Posterior cingulate gyrus (tissue), 11 donors: ENCODE measurements around the gene ELF3.
"Not testable (repeated sequence)": the region's sequence is repeated elsewhere in the genome, so short reads cannot be mapped to it uniquely, and the experiment has no call there.

Source experiments
- DNase-seq, 10 donors: peaks; one replicate each; pipeline versions ENCODE4 v3.0.0 to v3.0.0-alpha.2; 2020 to 2021; ENCODE audit warnings: mixed read lengths in 3 of 10
- intact Hi-C: fragments of 100-400 bp; cut with DNase I; formaldehyde crosslinking; loops from one replicate; pipeline ENCODE4 v1.15.1; 2023

ELF3 gene

DNA sequence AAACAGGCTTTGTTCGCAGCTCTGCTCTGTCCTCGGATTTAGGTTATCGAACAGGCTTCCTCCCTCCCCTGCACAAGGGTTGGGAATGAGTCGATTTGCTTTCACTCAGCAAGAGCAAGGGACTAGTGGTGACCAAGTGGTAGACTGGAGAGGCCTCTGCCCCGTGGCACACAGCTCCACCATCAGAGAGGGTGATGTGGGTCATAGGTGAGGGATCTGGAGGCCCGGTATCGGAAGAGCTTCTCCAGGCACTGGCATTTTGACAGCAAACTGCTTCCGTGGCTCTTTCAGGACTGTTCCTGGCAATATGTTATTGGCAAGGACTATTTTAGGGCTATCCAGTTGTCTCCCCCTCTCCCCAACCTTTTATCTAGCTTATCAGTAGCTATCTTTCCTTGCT, 3.1 kb upstream of the ELF3 start:
- intact Hi-C loops, result no loop called here
- peak in 1 of 10 donors; percentile 72 for DNase-seq

DNA sequence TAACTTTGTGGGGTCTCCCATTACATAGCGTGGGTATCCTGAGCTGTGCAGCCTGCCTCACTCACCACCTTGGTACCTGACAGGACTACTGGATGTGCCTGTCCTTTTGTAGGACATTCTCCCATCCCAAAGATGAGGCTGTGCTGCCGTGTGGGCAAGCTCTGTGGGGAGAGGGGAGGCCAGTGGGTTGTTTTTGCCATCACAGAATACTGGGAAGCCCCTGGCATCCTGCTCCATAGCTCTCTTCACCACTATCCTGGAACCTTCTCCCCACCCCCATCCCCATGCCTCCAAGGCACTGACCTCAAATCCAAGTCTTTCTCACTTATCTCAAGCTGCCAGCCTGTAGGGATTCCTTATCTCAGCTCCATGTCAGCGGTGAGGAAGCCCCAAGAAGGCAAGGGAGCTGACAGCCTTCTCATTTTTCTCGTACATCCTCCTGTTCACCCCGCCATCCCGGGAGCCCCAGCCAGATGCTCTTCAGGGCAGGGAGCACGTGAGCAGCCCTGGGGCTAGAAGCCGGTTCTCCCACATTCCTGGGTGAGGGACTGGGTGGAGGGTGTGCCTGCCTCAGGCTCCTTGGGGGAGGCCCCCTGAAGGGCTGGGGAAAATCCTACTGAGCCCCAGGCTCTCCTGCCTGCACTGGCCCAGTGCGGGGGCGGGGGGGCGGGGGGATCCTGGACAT, 2.4 kb upstream of the ELF3 start:
- DNase-seq, result peak in 1 of 10 donors; percentile 55
- intact Hi-C loops, result no loop called here

DNA sequence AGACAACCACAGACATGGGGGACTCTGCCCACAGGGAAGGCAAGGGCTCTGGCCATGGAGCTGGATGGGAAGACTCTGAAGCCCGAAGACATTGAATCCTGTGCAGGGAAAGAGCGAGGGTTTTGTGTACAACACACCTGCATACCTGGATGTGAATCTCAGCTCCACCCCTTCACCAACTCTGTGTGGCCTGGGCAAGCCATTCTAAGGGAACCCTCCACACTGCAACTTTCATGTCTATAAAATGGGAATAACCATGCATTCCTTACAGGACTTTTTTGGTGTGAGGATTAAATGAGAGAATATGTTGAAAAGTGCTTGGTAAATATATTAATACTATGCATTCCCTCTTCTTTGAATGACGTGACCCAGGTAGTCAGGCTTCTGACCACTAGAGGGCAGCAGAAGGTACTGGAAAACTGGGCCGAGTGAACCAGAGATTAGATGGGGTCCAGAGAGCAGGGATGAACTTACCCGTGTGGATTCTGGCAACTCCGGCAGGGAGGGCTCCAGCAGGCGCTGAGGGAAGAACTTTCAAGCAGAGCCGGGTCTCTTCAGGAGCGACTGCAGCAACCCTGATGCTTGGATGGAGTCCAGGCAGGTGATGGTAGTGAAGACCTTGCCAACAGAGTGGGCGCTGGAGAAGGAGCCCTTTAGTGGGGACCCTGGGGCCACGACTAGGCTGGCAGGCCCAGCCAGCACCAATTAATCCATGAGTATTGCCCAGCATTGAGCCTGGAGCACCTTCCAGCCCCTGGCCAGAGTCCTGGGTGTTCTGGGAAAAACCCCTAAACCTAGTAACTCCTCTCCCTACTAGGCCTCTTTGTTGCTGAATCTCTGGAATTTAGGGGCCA, 834 bp upstream of the ELF3 start:
- intact Hi-C loops, result loop anchor here (1.0 kb wide), 2 partner anchors 108 to 126 kb away; no protein-coding TSS in a partner anchor
- DNase-seq, result peak in 8 of 10 donors; percentile 49 to 95 (median 81)

DNA sequence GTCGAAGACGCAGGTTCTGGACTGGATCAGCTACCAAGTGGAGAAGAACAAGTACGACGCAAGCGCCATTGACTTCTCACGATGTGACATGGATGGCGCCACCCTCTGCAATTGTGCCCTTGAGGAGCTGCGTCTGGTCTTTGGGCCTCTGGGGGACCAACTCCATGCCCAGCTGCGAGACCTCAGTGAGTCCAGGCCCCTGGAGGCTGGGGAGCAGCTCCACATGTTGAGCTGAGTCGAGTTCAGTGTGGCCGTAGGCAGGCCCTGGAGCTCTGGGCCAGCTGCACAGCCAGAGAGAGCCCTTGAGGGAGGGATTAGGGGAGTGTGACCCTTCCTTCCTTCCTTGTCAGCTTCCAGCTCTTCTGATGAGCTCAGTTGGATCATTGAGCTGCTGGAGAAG, 1.6 kb downstream of the ELF3 start:
- intact Hi-C loops, result no loop called here
- peak in 1 of 10 donors; percentile 47 for DNase-seq

DNA sequence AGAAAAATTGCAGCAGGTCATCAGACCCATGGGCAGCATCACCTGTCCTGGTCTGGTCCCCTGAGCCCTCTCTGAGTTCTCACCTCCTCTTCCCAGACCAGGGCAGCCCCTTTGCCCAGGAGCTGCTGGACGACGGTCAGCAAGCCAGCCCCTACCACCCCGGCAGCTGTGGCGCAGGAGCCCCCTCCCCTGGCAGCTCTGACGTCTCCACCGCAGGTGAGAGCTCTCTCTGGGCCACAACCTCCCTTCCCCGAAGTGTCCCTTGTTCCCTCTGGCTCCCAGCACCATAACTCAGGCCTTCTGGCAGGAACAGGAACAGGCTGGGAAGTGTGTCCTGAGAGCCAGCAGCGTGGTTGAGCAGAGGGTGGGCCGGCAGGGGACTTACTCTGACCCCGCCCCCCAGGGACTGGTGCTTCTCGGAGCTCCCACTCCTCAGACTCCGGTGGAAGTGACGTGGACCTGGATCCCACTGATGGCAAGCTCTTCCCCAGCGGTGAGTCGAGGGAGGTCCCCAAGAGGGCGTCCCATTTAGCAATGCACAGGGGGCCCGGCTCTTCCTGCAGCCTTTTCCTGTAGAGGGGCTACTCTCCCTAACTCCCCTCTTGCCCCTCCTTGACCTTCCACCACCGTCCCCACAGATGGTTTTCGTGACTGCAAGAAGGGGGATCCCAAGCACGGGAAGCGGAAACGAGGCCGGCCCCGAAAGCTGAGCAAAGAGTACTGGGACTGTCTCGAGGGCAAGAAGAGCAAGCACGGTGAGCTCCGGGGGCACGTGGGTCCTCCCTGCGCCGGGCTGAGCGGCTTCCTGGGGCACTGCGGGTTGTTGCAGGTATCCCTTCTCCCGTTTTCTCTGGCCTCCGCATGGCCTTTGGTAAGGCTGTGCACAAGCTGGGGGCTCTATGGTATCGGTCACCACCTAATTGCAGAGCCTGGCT, 2.4 kb downstream of the ELF3 start:
- intact Hi-C loops, result no loop called here
- peak in 2 of 10 donors; percentile 76 to 82 for DNase-seq

DNA sequence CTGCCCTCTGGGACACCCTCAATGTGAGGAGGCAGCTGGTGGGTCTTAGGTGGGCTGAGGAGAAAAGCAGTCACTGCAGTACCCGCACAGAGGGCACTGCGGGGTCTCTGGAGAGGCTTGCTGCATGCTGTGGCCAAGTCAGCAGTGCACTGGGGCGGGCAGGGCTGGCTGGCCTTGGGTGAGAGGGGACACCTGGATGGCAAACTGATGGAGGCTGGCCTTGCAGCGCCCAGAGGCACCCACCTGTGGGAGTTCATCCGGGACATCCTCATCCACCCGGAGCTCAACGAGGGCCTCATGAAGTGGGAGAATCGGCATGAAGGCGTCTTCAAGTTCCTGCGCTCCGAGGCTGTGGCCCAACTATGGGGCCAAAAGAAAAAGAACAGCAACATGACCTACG, 3.2 kb downstream of the ELF3 start:
- intact Hi-C loops, result no loop called here
- peak in 2 of 10 donors; percentile 59 to 78 for DNase-seq

DNA sequence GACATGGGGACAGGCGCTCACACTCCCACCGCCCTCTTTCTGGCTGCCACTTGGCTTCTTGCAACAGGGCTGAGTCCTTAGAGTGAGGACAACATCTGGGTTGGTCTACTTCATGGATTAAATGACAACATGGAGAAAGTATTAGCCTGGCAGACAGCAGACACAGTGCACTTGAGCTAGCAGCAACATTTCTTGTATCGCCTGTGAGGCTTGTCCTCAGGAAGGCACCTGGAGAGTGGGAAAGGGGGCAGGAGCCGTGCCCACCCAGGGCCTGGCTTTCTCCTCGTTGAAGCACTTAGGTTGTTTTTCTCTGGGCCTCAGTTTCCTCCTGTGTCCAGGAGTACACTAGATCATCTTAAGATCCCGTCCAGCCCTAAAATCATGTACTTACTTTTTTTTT, 3.7 kb downstream of the ELF3 start:
- DNase-seq, result peak in 1 of 10 donors; percentile 35
- intact Hi-C loops, result no loop called here

DNA sequence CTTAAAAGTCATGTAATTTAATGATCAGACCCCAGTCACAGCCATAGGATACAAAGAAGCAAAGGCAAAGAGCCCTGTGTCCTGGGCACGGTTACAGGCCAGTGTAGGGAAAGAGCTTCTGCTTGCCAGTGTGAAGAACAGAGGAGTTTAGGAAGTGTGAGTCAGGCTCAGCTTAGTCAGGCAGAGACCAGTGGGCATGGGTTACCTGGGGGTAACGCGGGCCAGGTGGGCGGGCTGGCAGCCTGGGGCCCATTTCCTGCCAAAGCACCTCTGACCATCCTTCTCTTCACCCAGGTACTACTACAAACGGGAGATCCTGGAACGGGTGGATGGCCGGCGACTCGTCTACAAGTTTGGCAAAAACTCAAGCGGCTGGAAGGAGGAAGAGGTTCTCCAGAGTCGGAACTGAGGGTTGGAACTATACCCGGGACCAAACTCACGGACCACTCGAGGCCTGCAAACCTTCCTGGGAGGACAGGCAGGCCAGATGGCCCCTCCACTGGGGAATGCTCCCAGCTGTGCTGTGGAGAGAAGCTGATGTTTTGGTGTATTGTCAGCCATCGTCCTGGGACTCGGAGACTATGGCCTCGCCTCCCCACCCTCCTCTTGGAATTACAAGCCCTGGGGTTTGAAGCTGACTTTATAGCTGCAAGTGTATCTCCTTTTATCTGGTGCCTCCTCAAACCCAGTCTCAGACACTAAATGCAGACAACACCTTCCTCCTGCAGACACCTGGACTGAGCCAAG, 4.7 kb downstream of the ELF3 start:
- intact Hi-C loops, result no loop called here

DNA sequence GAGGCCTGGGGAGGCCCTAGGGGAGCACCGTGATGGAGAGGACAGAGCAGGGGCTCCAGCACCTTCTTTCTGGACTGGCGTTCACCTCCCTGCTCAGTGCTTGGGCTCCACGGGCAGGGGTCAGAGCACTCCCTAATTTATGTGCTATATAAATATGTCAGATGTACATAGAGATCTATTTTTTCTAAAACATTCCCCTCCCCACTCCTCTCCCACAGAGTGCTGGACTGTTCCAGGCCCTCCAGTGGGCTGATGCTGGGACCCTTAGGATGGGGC, 5.2 kb downstream of the ELF3 start:
- DNase-seq, result peak in 2 of 10 donors; percentile 12 to 45
- intact Hi-C loops, result no loop called here

More for the DNA sequence above, 4.7 kb downstream of the ELF3 start:
- peak in 2 of 10 donors; percentile 46 to 66 for DNase-seq

DNA sequence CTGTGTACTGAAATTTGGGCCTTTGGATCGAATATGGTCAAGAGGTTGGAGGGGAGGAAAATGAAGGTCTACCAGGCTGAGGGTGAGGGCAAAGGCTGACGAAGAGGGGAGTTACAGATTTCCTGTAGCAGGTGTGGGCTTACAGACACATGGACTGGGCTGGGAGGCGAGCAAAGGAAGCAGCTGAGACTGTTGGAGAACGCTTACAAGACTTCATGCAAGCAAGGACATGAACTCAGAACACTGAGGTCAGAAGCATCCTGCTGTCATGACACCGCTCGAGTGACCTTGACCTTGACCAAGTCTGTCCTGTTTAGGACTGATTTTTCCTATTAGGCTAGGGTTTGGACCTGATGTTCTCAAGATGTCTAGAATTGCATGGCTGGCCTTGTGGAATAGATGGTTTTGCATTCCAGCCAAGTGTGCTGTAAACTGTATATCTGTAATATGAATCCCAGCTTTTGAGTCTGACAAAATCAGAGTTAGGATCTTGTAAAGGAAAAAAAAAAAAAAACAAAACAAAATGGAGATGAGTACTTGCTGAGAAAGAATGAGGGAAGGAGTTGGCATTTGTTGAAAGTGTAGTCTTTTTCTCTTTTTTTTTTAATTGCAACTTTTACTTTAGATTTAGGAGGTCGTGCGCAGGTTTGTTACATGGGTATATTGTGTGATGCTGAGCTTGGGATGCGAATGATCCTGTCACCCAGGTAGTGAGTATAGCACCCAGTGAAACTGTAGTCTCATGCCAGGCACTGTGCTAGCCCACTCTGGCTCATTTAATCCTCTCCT, 5.8 kb downstream of the ELF3 start:
- intact Hi-C loops, result no loop called here
- peak in 2 of 10 donors; percentile 36 to 57 for DNase-seq

DNA sequence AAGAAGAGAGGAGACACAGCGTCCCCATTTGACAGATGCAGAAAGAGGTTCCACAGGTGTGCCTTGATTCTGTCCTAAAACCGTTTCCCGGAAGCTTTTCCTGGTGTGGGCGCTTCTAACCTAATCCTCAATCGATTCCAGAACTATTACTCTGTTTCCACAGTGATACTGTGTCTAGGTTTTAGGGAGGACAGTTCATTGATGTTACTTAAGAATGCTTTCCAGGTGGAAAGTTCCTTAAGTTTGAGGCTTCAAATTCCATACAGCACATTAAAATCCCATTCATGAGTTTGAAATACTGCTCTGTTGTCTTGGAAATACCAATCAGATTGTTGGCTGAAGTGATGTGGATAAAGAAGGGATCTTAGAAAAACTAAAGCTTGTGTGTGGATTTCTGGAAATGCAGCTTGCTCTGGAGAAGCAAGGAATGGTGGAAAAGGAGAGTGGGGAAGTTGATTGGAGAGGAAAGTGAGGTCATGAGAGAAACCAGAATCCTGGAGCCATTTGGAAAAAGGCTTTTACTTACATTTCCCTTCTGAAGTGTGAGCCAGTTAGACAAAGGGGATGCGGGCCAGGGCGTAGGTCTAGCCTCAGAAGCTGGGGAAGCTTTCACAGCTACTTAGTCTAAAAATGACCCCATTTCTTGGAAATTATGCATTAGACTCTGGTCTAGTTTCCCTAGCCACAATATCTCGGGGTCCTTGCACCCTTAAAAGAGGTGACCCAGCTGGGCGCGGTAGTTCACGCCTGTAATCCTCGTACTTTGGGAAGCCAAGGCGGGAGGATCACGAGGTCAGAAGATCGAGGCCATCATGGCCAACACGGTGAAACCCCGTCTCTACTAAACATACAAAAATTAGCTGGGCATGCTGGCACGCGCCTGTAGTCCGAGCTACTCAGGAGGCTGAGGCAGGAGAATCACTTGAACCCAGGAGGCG, 6.7 kb downstream of the ELF3 start:
- peak in 2 of 10 donors; percentile 32 to 58 for DNase-seq
- intact Hi-C loops, result no loop called here

DNA sequence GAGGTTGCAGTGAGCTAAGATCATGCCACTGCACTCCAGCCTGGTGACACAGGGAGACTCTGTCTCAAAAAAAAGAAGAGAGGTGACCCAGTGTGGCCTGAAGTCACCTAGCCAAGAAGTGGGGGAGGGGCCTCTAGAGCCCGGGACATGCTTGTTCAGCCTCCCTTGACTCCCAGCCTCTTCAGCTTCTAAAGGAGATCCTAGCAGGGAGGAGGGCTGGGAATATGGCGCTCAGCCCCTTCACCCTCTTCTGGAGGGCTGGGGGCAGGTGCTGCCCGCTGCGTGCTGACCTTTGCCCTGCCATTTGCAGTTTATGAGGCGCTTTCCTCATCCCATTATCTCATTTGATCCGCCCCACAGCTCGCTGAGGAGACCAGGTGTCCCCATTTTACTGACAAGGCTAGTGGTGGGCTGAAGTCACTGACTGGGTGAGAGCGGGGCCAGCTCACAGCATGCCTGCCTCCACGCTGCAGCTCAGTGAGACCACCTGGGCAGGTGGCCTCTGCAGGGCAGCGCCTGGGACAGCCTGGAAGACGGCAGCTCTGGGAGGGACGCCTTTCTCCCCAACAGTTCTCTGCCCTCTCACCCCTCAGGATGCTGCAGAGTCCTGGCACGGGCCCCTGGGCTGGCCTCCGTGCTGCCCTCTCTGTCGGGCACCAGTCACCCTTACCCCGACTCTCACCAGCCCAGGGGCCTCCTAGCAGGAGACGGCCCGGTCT, 7.5 kb downstream of the ELF3 start:
- intact Hi-C loops, result no loop called here
- peak in 2 of 10 donors; percentile 64 to 75 for DNase-seq

DNA sequence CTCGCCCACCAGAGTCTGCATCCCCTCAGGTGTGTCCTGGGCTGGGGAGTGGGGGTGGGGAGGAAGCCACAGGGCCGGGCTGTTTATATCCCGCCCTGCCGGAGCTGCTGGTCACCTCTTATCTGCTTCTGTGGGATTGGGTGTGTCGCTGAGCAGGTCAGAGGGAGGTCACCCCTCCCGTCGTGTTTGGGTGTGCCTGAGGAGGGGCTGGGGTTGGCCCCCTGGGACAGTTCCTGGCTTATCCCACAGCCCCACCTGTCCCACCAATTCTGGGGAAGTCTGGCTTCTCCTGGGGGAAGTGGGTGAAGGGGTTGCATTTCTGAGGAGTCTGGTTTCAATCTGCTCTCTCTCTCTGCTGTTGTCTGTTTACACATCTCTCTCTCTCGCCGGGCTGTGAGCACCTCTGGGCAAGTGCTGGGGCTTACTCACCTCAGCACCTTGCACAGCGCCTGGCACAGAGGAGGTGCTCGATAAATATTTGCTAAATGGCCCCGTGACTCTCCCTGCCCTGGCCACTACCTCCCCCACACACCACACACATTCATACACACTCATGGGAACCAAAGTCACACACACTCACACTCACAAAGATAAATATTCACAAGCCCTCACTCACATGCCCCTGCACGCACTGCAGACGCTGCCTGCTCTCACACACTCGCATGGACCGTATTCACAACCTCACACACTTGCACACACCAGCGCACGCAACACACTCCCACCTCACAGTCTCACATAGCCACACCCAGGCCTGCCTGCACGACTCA, 8.3 kb downstream of the ELF3 start:
- intact Hi-C loops, result no loop called here

DNA sequence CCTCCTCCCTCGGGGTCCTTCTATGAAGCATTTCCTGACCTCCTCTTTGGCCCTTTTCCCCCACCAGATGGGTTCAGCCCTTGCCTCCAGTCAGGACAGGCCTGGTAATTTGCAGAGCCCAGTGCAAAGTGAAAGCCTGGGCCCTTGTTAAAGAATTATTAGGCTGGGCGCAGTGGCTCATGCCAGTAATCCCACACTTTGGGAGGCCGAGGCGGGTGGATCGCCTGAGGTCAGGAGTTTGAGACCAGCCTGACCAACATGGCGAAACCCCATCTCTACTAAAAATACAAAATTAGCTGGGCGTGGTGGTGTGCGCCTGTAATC, 8.8 kb downstream of the ELF3 start:
- DNase-seq, intact Hi-C loops: not testable (repeated sequence)

More for the DNA sequence above, 8.3 kb downstream of the ELF3 start:
- peak in 2 of 10 donors; percentile 32 to 63 for DNase-seq

DNA sequence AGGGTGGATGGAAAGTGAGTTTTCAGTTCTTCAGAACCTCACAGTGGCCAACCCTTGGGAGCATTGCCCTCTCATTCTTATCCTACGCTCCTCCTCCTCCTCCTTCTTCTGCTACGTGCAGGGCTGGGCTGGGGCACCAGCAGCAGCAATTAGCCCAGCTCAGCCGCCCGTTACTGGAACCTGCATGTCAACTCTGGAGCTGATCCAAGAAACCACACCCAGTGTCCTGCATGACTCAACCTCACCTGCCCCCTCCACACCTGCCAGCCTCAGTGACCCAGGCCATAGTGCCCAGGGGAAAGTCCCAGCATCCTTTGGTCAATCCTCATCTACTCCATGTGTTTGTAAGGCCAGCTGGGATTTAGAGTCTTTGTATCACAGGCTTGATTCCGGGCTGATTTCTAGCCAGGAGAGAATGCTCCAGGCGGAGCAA, 12.6 kb downstream of the ELF3 start:
- intact Hi-C loops, result no loop called here
- peak in 1 of 10 donors; percentile 77 for DNase-seq

DNA sequence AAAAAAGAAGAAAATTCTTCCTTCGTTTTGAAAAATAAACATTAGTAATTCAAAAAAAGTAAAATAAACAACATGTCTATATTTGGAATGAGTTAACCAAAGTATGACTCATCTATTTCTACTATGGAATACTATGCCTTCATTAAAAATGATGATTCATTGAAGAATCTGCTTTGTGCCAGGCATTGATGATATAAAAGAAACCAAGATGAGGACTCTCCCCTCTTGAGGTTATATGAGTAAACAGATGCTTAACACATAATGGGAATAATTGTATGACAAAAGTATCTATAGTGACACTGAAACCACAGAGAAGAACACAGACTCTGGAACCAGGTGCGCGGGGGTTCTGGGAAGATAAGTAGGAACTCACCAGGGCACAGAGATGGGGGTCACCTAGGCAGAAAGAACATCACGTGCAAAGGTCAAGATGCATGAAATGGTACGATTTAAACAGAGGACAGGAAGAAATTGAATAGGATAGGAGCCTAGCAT, 18.8 kb downstream of the ELF3 start:
- intact Hi-C loops, result no loop called here
- peak in 1 of 10 donors; percentile 9 for DNase-seq

DNA sequence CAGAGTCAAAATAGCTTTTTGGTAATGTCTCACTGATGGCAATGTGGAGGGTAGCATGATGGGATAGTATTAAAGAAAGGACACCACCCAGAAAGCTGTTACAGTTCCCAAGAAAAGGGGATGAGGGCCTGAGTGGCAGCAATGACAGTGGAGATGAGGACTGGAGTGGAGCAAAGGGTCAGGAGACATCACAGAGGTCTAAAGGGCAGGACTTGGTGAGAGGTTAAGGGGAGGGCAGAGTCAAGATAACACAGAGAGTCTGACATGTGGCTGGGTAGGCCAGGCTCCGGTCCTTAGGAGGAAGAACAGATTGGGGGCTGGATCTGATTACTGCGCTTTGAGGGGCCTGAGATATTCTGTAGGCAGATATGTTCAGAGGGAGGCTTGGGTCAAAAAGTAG, 19.3 kb downstream of the ELF3 start:
- intact Hi-C loops, result no loop called here
- peak in 1 of 10 donors; percentile 19 for DNase-seq
